GM18498 (cell line): ENCODE data around the gene COL19A1.
"Not testable (repeated sequence)": the region's sequence is repeated elsewhere in the genome, so short reads cannot be mapped to it uniquely, and the experiment has no call there.

Experiments
- ATAC-seq: cut with Tn5 transposase; IDR thresholded peaks from one replicate; pipeline ENCODE4 v1.9.1; 2021; ENCODE audit warnings: mild to moderate bottlenecking, moderate library complexity; ENCODE audit not compliant: unreplicated experiment

The COL19A1 gene

DNA sequence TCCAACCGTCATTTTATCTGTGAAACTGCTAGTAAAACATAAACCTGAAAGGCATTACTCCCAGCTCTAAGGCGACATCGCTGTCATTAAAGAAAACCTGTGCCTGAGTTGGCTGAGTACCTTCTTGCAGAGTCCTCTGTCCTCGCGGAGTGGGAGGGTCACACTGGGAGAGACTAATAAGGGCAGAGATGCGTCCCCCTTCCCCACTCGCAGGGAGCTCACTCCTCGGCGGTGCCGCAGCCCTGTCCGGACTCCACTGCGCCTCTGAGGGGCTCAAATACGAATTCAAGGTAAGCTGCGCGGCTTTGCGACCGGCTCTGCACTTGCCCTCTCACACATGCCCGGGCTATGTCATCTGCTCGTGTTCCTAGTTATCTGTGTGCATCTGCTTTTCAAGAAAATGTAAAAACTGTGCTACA is at the start of gene COL19A1:
TSS of gene COL19A1 (plus strand) at position 206 of the 419 bp plus-strand sequence. CDS start 13,012 bp downstream, outside the sequence.
- peak; percentile 57 for ATAC-seq

GRCh38 chr6:69816569-69816968 is 49.8 kb upstream of the COL19A1 start:
- ATAC-seq: peak; percentile 37

DNA sequence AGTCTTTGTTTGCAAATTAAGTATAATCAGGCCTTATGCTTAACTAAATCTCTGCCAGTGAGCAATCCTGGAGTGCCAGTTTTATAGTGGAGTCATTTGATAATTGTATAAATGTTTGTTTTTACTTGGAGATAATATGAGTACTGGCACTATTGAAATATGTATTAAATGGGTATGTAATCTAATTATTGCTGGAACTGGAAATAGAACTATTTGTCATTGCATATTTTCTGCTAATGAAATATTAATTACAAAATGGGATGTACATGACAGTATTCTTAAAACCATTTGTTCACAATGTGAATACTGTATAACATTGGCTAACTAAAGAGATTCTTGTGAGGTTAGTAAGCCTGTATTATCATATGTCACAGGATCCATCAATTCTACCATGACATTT is 49.0 kb upstream of the COL19A1 start:
- ATAC-seq: no peak

GRCh38 chr6:69818223-69818930 is 48.0 kb upstream of the COL19A1 start:
- no peak for ATAC-seq

DNA sequence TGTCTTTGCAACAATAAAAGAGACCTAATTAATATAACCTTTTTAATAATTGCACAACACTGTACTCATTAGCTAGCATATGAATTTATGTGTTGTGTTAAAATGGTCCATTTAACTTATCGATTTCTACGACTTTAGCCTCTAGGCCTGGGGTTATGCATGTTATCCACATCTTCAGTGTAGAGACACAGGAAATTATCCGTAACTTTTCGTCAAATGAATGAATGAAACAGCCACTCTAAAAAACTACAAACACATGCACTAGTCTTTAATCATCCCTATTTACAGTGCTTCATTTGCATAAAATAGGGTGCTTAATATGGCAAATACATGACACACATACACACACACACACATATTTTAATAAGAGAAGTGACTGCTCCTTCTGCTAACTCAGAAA is 47.2 kb upstream of the COL19A1 start:
- no peak for ATAC-seq

GRCh38 chr6:69820018-69820417 is 46.3 kb upstream of the COL19A1 start:
- no peak for ATAC-seq

- no peak for ATAC-seq
These were observed 45.9 kb upstream of the COL19A1 start for GRCh38 chr6:69820438-69820837.

- not testable (repeated sequence) for ATAC-seq
These were observed 42.0 kb upstream of the COL19A1 start for GRCh38 chr6:69824355-69824754.

DNA sequence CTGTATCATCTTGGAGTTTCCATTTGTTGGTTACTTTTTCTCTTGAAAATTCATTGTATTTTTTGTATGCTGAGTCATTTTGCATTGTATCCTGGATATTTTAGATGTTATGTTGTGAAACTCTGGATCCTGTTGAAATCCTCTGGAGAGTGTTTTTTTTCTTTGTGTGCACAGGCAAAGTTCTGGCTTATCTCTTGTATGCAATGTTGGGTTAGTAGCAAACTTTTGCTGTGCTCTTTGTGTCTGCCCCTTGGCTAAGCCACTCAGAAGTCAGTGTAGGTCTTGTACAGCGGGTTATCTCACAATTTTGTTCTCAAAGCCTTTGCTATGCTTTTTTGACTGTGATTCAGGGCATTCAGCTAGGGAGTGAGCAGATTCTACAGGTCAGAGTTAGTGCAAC is 40.5 kb upstream of the COL19A1 start:
- no peak for ATAC-seq

DNA sequence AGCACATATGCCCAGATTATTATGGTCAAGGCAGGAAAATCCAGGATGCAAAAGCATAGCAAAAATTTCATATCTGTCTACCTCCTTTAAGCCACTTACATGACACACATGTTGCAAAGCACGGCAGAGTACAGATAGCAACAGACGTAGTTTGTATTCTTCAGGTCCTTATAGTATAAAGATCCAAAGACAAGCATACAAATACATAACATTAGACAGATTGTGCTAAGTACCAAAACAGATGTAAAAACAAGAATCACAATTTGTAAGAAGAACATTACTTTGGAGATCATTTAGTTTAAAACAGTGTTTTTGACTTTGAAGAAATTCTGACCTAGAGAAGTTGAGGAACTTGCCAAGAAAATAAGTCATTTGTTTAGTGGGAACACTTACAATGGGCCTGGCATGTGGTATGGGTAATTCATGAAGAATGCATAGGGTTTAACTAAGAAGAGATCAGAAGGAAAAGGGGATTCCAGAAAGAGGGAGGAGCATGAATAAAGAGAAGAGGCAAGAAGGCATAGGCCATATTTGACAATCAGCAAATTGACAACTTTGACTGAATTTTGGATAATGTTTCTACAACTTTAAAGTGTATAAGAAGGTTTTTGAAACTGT is 39.0 kb upstream of the COL19A1 start:
- ATAC-seq: no peak

DNA sequence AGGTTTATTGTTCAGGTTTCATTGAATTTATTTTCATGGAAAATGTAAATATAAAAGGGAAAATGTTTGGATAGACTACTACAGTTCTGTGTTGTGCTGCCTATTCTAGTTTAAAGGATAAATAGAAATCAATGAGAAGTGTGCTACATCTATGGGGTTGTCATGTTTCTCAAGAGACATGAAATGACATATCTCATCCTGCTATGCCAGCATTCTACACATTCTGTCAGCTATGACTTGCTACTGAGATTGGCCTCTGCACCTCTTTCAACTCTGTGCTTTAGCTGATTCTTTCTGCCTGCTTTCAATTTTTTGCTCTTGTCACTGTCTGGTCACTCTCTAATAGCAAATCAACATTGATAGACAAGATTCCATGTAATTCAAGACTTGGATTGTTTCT is 33.8 kb upstream of the COL19A1 start:
- ATAC-seq: no peak

DNA sequence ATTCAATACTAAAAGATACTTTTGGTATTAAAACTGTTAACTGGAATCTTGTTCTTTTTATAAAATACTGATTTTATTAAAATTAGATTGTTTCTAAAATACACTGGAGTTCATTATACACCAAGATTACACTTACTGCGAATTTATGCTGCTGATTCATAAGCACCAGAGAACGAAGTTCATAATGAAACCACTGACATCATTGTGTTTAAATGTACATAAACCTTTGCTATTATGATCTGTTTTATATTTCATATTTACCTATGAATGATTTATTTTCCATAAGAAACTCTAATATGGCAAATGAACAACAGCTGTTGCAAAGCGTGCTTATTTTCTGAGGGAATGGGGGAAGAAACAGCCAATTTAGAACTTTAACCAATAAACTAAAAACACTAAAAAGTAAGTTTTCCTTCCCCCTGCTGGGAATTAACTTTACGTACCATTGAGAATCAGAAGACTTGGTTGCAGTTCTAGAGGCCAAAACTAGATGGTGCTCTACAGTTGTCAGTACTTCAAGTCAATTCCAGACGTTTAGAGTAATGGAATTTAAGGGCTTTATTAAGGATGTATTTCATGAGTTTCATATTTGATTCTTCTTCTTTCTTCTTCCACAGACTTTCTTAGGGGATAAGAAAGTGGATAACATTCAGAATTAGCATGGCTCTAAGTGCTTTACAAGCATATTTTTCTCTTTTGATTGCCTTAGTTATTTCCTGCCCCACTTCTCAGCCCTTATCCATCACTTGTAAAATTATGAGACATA is 30.8 kb upstream of the COL19A1 start:
- peak; percentile 82 for ATAC-seq

GRCh38 chr6:69841862-69842261 is 24.5 kb upstream of the COL19A1 start:
- ATAC-seq: no peak

DNA sequence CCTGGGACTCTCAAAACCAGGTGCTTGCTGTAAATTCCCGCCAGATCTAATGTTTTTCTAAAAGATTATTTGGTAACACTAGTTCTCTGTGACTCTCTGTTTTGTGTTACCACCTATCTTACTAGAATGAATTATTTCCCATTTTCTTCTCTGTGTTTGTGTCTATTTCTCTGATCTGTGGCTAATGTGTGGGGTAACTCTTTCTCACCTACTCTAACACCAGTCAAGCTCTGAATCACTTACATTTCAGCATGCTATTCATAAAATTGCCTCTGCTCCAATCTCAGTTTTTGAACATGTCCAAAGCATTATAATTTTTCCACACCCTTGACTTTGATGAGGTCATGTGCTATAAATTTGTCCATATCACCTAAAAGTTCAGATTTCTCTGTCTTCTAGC is 23.2 kb upstream of the COL19A1 start:
- no peak for ATAC-seq

DNA sequence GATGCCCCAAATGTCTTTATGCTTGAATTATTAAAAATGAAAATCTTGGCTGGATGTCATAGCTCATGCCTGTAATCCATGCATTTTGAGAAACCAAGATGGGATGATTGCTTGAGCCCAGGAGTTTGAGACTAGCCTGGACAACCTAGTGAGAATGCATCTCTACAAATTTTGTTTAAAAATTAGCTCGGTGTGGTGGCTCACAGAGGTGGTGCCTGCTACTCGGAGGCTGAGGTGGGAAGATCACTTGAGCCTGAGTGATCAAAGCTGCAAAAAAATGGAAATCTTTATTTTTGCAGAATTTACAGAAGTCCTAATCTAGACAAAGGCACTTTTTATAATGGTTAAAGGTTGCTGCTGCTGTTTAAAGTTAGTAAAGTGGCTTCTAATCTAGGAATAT is 20.0 kb upstream of the COL19A1 start:
- ATAC-seq: no peak

GRCh38 chr6:69846770-69847491 is 19.4 kb upstream of the COL19A1 start:
- ATAC-seq: no peak

DNA sequence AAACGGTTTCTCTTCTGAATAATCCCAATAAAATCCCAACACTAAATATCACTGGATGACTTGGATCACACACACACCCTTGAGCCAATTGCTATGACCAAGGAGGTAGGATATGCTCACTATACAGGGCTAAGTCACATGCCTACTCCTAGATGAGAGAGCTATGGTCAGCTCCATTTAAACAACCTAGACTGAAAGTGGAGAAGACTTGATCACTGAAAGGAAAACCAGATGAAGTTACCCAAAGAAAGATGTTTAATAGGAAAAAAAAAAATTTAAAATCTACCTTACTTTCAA is 18.9 kb upstream of the COL19A1 start:
- no peak for ATAC-seq

- no peak for ATAC-seq
These were observed 17.8 kb upstream of the COL19A1 start for GRCh38 chr6:69848552-69848951.

DNA sequence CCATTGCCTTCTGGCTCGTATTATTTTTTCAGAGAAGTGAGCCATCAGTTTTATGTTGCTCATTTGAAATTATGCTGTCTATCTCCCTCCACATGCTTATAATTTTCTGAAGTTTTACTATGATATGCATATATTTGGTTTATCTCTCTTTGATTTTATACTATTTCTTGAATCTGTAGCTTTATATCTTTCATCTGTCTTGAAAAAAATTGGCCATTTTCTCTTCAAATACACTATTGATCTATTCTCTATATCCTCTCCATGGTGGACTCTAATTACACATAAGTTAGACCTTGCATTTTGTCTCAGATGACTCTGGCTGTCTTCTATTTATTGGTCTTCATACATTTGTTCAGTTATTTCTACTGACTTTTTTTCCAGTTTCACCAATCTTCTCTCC is 13.7 kb upstream of the COL19A1 start:
- no peak for ATAC-seq

DNA sequence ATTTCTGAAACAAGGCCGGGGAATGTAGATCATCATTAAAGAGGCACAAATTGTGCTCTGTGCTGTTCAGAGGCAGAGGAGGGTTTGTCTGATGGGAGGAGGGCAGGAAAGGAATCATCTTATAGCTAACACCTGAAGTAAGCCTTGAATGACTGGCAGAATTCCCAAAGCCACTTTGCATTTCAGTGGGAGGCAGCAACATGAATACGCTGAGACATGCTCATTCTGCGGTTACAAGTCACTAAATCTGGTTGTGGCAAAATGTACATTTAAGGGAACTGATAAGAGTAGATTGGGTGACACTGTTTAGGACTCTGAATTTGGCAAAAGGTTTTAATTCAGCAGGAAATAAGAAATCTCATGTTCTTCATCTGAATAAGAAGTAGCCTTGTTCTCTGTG is 4.4 kb upstream of the COL19A1 start:
- ATAC-seq: no peak

- ATAC-seq: no peak
These were observed 2.6 kb upstream of the COL19A1 start for GRCh38 chr6:69863766-69864165.

DNA sequence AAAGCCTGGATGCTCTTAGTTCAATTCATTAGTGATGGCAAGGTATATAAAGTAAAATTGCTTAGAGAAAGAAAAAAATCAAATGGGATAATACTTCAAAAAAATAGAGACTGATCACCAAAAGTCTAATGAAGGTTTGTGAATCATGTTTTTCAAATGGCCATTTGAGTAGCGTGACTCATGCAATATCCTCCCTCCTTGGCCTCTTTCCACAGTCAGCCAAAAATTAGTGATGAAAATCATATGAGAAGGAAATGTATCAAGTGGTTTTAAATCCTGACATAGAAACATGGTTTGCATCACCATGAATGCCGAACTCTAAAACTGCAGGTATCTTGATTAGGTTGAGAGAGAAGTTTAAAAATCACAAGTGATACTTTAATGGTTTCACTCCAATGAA is 1.2 kb upstream of the COL19A1 start:
- no peak for ATAC-seq
